Measurements from ENCODE around the gene VAMP3. TPM values are rescaled to one million over a fixed set of nuclear protein-coding genes. Genes with fewer than 3 reads are reported as not detected.

The VAMP3 gene
- total RNA-seq, 1 donor from 2014 or later, result 135 TPM

- H3K27me3 ChIP-seq (ENCODE audit: low read depth), result no peaks in the 10 kb centered on the region
- TF ChIP-seq CTCF (IDR thresholded peaks at IDR 0.05), result no peak
Observed at GRCh38 chr1:7745783-7746182, 25.3 kb upstream of the VAMP3 start.

DNA sequence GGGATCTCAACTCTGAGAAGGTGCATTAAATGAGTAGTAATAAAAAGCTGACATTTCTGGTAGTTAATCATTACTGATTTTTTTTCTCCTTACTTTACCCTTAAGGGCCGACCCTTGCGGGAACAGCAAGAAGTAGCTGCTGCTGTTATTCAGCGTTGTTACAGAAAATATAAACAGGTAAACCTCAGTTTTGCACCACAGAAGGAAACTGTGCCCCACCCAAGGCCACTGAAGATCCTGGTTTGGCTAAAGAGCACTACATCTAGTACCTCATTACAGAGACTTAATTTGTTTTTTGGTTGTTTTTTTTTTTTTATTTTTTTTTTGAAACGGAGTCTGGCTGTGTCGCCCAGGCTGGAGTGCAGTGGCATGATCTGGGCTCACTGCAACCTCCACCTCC, 23.5 kb upstream of the VAMP3 start:
- Histone ChIP-seq H3K9me3 (no peaks in the 10 kb centered on the region), H3K36me3 (no peaks in the 10 kb centered on the region), H3K4me3 (no peak overlapping the region), H3K27ac (no peak overlapping the region), H3K4me1 (peaks cover 5% of the 10 kb centered on the region), H3K27me3 (ENCODE audit: low read depth) (no peaks in the 10 kb centered on the region)
- intact Hi-C loops (cut with DNase I), result no loop called here
- ATAC-seq (no peak), DNase-seq (no peak)
- no peak for TF ChIP-seq CTCF (IDR thresholded peaks at IDR 0.05)

More at GRCh38 chr1:7745783-7746182, 25.3 kb upstream of the VAMP3 start:
- Histone ChIP-seq H3K4me1 (no peaks in the 10 kb centered on the region), H3K9me3 (no peaks in the 10 kb centered on the region), H3K4me3 (no peak overlapping the region), H3K27ac (no peak overlapping the region), H3K36me3 (no peaks in the 10 kb centered on the region)
- ATAC-seq, result peak; percentile 78 to 79
- DNase-seq, result peak; percentile 50
- intact Hi-C loops (cut with DNase I), result no loop called here

- TF ChIP-seq CTCF (IDR thresholded peaks at IDR 0.05), result no peak
- no peak for DNase-seq
- no peaks in the 10 kb centered on the region for H3K27me3 ChIP-seq (ENCODE audit: low read depth)
- H3K4me1 ChIP-seq, result peaks cover 18% of the 10 kb centered on the region
- H3K36me3 ChIP-seq, result no peaks in the 10 kb centered on the region
- ATAC-seq, result no peak
- H3K27ac ChIP-seq, result no peak overlapping the region
- intact Hi-C loops (cut with DNase I), result no loop called here
- no peak overlapping the region for H3K4me3 ChIP-seq
- H3K9me3 ChIP-seq, result no peaks in the 10 kb centered on the region
Observed at GRCh38 chr1:7749126-7749525, 22.0 kb upstream of the VAMP3 start.

DNA sequence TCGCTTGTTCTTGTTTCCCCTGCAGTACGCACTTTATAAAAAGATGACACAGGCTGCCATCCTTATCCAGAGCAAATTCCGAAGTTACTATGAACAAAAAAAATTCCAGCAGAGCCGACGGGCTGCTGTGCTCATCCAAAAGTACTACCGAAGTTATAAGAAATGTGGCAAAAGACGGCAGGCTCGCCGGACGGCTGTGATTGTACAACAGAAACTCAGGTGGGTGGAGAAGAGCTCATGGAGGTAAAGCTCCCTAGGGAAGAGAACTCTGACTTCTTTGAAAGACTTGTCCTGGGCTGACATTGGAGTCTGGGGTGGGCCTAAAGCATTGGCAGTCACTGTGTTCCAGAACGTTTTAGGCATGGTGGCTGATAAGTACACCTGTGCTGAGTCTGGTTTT, 19.9 kb upstream of the VAMP3 start:
- H3K4me1 ChIP-seq, result peaks cover 18% of the 10 kb centered on the region

GRCh38 chr1:7752512-7753417, 18.3 kb upstream of the VAMP3 start:
- peak; percentile 72 to 84 for ATAC-seq
- DNase-seq, result no peak

More for the DNA sequence above, 19.9 kb upstream of the VAMP3 start:
- Histone ChIP-seq H3K27me3 (ENCODE audit: low read depth) (no peaks in the 10 kb centered on the region), H3K4me3 (no peak overlapping the region), H3K27ac (no peak overlapping the region), H3K9me3 (no peaks in the 10 kb centered on the region), H3K36me3 (no peaks in the 10 kb centered on the region)
- no peak for TF ChIP-seq CTCF (IDR thresholded peaks at IDR 0.05)
- intact Hi-C loops (cut with DNase I), result no loop called here
- ATAC-seq (no peak), DNase-seq (no peak)

More at GRCh38 chr1:7752512-7753417, 18.3 kb upstream of the VAMP3 start:
- Histone ChIP-seq H3K9me3 (no peaks in the 10 kb centered on the region), H3K27me3 (ENCODE audit: low read depth) (no peaks in the 10 kb centered on the region), H3K36me3 (no peaks in the 10 kb centered on the region), H3K4me3 (peak overlapping the region; percentile 39), H3K4me1 (peaks cover 18% of the 10 kb centered on the region), H3K27ac (no peak overlapping the region)
- TF ChIP-seq CTCF (IDR thresholded peaks at IDR 0.05), result peak; percentile 77
- intact Hi-C loops (cut with DNase I), result no loop called here
